ENCODE measurements around the gene TIGD1.
"Not testable (repeated sequence)": the region's sequence is repeated elsewhere in the genome, so short reads cannot be mapped to it uniquely, and the experiment has no call there.

TIGD1 gene

DNA sequence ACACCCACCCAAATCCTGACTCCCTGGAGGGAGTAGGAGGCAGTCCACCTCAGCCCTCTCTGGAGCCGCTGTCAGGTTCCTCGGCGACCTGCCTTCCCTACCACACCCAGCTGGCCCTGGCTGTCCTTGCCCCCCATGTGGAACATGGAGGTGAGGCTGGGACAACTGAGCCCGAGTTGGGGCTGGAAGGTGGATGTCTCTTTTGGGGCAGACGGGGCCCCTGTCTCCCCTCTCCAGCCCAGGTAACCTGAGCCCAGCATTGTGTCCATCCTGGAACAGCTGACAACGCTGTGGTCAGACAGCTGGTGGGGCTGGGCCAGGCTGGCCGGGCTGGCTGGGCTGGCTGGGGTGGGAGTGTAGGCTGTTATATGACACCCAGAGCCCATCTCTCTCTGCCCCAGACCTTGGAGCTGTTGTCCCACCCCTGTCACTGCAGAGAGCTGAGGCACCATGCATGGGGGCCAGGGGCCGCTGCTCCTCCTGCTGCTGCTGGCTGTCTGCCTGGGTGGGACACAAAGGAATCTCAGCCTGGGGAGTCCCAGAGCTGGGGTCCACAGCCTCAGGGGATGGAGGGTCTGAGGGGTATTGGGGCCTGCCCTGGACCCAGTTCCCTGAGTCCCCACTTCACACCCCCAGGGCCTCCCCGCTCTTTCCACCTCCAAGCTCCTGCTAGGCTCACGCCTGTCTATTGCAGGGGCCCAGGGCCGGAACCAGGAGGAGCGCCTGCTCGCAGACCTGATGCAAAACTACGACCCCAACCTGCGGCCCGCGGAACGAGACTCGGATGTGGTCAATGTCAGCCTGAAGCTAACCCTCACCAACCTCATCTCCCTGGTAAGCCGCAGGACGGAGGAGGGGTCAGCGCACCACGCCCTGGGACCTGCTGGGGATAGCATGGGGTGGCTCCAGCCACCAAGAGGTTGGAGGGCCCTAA lies 10.8 kb downstream of the TIGD1 start, which contains the start of gene CHRNG:
Gene CHRNG, plus strand, starts transcription at position 395 of the 934 bp plus-strand sequence. Its CDS starts 56 bp downstream, at position 451.
- DNase-seq (ENCODE audit: low read depth, low spot score) = no peak

DNA sequence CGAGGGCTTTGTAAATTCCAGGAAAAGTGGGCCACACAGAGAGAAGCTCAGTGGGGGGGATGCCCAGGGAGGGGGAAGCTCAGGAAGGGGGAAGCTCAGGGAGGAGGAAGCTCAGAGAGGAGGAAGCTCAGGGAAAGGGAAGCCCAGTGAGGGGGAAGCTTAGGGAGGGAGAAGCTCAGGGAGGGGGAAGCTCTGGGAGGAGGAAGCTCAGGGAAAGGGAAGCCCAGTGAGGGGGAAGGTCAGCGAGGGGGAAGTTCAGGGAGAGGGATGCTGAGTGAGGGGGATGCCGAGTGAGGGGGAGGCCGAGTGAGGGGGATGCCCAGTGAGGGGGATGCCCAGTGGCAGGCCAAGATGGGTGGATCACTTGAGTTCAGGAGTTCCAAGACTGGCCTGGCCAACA lies 11.7 kb downstream of the TIGD1 start:
- no peak for DNase-seq (ENCODE audit: low read depth, low spot score)

DNA sequence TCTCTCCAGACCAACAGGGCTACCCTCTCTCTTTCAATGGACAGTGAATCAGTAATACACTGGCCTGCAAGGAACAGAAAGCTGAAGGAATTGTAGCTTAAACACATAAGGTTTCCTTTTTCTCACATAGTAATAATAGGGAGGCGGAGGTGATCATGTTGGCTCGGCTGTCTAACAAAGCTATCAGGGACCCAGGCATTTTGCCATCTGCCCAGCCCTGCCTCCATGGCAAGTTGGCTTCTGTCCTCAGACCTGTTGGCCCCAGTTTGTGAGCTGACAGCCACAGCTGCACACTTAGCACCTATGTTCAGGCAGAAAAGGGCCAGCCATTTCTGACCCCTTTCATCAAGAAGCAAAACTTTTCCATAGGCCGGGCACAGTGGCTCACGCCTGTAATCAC lies 12.9 kb downstream of the TIGD1 start:
- DNase-seq (ENCODE audit: low read depth, low spot score) = no peak

DNA sequence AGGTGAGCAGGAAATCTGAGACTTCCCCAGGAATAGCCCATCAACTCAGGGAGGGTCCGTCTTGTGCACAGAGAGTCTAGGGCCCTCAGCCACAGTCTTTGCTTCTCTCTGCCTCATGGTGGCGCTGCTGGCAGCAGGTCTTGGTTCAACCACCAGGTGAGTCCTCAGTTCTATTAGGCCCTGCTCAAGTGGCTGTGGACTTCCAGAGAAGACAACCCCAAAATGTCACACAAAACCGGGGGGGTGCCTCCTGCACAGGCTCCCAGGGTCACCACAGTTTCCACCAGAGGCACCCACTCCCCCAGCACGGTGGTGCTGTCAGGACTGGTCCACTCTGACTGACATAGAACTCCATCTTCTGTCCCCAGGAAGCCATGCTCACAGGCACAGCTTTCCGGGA lies 13.3 kb downstream of the TIGD1 start:
- no peak for DNase-seq (ENCODE audit: low read depth, low spot score)

DNA sequence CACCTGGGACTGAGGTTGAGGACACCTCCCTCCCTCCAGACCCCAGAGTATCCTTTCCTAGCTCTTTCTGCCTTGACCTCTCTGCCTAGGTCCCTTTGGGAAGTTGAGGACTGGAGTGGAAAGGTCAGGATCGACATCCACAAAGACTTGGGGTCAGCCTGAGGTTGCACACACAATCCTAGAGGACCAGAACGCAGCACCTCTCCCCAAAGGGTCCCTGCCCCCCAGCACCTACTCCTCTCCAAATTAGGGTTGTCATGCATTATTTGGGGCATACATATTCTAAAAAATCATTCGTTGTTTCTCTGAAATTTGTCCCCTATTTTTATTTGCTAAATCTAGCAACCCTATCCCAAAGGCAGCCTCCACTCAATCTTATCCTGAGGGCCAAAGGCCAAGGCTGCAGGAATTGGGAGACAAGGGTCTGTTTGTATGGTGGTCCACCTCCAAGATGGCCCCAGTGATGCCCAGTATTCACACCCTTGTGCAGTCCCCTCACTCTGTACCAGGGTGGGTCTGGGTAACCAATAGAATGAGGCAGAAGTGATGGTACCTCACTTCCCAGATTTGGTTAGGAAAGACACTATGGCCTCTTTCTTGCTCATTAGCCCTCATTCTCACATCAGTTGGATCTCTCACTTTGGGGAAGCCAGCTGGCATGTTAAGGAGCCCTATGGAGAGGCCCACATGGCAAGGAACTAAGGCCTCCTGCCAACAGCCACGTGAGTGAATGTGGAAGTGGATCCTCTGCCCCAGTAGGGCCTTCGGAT lies 14.4 kb downstream of the TIGD1 start:
- DNase-seq (ENCODE audit: low read depth, low spot score) = no peak

DNA sequence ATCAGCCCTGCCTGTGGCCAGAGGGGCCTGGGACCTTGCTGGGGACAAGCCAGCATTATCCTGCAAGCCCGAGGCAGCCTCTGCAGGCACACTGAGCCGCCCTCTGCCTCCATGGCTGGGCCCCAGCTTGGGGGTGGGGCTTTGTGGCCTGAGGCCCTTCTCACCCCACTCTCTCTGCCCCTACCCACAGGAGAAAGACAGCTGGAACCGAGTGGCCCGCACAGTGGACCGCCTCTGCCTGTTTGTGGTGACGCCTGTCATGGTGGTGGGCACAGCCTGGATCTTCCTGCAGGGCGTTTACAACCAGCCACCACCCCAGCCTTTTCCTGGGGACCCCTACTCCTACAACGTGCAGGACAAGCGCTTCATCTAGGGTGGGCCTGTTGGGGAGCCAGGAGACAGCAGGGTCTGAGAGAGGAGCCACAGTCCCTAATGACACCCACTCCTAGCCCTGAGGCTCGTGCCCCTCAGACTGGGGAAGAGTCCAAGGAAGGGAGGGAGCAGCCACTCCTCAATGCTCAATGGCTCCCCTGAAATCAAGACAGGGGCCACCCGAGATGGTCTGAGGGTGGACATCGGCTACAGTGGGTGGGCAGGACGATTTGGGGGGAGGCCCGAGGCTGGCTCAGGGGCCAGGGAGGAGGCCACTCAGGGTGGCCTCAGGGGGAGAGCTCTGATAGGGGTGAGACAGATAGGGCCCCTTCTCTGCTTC lies 15.3 kb downstream of the TIGD1 start:
- DNase-seq (ENCODE audit: low read depth, low spot score) = no peak

DNA sequence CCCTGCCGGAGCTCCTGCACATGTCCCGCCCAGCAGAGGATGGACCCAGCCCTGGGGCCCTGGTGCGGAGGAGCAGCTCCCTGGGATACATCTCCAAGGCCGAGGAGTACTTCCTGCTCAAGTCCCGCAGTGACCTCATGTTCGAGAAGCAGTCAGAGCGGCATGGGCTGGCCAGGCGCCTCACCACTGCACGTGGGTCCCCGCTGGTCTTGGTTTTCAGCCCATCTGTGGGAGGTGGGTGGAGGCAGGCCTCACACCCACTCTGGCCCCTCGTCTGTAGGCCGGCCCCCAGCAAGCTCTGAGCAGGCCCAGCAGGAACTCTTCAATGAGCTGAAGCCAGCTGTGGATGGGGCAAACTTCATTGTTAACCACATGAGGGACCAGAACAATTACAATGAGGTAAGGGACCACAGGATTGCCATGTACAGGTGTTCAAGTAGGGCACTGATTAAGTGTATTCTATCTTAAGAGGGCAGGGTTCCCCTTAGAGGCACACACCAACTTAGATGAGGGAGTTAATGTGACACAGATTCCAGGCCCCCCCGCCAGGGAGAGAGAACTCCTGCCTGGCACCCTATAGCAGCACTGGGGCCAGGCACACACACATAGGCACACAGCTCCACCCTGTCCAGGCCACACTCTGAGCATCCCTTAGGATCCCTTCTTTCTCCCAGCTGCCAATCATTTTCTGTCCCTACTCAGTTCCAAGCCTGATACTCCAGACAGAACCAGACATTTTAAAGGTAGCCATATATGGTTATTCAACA lies 16.2 kb downstream of the TIGD1 start:
- DNase-seq (ENCODE audit: low read depth, low spot score) = peak; percentile 44

DNA sequence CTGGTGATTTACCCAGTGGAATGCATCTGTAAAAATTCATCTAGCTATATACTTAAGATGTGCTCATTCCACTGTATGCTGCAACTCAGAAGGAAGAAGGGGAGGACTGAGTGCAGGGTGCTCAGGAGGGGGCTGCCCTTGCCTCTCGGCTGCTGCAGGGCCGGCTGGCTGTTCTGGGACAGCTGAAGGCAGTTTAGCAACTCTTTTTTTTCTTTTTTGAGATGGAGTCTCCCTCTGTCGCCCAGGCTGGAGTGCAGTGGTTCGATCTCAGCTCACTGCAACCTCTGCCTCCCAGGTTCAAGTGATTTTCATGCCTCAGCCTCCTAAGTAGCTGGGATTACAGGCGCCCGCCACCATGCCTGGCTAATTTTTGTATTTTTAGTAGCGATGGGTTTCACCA lies 17.5 kb downstream of the TIGD1 start:
- not testable (repeated sequence) for DNase-seq (ENCODE audit: low read depth, low spot score)

DNA sequence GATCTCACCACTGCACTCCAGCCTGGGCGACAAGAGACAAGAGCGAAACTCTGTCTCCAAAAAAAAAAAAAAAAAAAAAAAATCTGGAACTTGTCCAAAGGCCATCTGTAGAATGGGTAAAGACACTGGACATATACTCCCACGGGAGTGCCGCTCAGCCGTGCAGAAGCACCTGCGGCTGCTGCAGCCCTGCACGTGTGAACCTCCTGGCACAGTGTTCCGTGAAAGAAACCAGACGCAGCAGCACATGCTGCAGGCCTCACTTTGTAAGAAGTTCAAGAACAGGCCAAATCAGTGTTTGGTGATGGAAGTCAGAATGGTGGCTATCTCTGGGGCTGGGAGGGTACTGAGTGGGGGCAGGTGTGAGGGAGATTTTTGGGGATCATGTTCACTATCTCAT lies 17.9 kb downstream of the TIGD1 start:
- DNase-seq (ENCODE audit: low read depth, low spot score) = no peak

DNA sequence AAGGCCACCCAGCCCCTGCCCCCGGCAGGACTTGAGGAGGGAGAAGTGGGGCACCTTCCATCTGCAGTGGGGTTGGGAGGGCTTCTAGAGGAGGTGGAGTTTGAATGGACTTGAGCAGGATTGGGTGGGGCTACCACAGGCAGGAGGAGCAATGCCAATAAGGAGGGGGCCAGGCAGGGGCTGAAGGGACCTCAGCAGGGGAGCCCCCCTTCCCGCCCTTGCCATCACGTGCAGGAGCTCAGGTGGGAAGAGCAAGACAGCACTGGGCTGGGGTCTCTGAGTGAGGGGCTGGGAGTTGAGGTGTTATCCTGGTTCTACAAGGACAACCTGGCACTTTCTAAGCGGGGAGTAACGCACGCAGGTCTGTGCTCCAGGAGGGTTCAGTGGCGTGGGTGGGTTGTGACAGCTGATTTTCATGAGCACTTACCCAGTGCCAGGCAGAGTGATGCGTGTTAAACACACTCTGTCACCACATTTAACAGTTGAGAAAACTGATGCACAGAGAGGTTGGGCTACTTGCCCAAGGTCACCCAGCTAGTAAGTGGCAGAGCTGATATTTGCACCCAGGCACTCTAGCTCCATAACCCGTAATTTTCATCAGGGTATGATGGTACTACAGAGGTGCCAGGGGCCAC lies 19.6 kb downstream of the TIGD1 start:
- DNase-seq (ENCODE audit: low read depth, low spot score) = no peak

DNA sequence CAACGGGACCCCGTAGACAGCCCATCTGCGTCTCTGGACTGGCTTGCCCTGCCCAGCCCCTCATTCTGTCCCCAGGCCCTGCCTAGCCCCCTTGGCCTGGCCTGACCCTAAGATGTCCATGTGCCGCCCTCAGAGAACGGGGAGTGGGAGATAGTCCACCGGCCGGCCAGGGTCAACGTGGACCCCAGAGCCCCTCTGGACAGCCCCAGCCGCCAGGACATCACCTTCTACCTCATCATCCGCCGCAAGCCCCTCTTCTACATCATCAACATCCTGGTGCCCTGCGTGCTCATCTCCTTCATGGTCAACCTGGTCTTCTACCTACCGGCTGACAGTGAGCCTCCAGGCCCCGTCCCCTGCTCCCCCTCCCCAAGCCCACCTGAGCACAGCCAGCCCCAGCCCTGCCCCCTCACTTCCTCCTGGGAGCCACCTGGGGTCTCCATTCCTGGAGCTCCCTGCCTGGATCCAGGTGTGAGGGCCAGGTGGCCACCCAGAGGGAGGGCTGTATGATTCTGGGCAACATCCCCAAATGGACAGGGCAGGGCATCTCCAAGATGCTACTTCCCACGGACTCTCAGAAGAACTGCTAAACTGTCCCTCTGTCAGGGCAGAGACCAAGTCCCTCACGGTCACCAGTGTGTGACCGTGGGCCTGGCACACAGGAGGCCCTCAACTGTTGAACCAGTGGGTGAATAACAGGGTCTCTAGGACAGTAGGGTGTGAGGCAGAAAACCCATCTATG lies 20.4 kb downstream of the TIGD1 start:
- DNase-seq (ENCODE audit: low read depth, low spot score) = no peak

DNA sequence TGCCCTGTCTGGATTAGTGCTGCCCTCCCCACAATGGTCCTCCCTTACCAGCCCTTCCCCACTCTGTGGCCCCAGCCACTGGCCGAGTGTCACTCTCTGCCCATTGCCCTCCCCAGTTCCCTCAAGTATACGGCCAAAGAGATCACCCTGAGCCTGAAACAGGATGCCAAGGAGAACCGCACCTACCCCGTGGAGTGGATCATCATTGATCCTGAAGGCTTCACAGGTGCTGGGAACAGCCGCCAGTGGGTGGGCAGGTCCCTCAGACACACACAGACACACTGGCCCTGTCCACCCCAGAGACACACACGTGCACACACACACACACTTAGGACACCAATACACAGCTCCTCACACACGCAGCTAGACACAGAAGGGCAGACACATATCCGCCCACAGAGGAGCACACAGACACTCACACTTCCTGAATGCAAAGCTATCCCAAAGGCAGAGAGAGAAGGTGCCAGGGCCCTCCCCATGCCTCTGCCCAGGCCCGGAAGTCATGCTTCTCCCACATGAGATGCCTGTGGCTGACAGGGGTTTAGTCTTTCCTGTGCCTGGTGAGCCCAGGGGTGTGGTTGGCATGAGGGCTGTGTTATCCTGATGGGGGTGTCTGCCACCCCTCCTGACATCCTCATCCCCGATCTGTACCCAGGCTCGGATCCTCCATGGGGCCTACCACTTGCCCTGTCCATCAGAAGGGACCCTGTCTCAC lies 21.5 kb downstream of the TIGD1 start:
- no peak for DNase-seq (ENCODE audit: low read depth, low spot score)

DNA sequence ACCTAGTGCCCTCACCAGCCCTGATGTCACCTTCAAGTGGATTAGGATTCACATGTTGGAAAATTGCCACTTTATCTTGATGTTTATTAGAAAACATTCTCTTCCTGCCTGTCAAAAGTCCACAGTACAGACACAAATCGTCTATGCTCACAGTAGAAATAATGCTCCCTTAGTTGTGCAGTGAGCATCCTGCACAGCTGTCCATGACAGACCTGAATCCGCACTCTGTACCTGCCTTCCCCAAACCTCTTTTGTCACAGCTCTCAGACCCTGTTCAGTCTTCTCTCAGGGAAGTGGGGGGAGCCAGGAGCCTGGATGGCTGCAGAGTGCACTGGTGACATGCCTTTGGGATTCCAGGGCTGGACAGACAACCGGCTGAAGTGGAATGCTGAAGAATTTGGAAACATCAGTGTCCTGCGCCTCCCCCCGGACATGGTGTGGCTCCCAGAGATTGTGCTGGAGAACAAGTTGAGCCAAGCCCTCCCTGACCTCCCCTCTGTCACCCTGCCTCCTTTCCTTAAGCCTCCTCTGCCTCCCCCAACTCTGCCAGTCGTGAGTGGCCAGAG lies 22.4 kb downstream of the TIGD1 start:
- no peak for DNase-seq (ENCODE audit: low read depth, low spot score)

DNA sequence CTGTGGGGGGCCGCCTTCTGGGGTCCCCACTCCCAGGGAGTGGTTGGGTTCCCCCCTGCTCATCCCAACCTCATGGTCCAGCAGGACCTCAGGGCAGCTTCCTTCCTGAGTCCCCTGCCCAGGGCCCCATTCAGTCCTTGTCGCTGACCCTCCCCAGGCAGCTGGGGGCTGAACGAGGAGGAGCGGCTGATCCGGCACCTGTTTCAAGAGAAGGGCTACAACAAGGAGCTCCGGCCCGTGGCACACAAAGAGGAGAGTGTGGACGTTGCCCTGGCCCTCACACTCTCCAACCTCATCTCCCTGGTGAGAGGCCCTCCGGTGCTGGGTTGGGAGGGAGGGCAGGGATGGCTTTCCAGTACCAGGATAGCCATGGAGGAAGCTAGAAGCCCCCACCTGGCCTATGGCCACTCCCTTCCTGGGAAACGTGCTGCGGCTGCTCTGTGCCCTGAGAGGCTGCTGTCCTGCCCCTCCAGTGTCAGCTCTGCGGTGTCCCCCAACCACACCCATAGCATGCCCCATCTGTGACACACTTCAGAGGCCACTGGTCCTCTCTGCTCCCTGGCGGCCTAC lies 23.9 kb downstream of the TIGD1 start:
- DNase-seq (ENCODE audit: low read depth, low spot score) = no peak

DNA sequence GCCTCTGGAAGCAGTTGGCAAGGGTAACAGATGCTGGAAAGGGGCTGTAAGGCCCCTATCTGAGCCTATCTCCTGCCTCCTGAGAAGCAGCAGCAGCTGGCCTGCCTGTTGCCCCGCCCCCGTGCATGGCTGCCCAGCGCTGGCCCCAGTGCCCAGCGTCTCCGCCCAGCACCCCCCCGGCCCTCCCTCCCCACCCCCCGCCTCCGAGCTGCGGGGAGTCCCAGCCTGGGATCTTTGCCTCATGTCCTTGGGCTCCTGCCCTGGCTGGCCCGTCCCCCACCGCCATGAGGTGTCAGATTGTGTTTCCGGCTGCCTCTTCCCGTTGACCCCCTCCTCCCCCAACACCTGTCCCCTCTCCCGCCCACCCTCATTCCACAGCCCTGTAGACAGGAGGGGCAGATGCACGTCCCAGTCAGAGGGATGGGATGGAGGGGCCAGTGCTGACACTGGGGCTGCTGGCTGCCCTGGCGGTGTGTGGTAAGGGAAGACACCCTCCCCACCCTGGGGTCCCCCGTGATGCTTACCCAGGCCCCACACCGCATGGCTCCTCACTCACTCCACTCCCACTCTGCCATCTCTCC lies 24.5 kb downstream of the TIGD1 start, which contains the start of gene CHRND:
Gene CHRND, plus strand, starts transcription at position 370 of the 581 bp plus-strand sequence. Its CDS starts 56 bp downstream, at position 426.
- no peak for DNase-seq (ENCODE audit: low read depth, low spot score)

DNA sequence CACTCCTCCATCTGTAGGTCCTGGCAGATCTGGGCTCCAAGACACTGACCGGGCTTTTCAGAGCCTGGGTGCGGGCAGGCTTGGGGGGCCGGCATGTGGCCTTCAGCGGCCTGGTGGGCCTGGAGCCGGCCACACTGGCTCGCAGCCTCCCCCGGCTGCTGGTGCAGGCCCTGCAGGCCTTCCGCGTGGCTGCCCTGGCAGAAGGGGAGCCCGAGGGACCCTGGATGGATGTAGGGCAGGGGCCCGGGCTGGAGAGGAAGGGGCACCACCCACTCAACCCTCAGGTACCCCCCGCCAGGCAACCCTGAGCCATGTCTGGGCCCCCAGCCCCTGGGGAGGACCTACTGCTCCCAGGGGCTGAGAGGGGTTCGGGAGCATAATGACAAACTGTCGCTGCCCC lies 25.2 kb downstream of the TIGD1 start:
- no peak for DNase-seq (ENCODE audit: low read depth, low spot score)

DNA sequence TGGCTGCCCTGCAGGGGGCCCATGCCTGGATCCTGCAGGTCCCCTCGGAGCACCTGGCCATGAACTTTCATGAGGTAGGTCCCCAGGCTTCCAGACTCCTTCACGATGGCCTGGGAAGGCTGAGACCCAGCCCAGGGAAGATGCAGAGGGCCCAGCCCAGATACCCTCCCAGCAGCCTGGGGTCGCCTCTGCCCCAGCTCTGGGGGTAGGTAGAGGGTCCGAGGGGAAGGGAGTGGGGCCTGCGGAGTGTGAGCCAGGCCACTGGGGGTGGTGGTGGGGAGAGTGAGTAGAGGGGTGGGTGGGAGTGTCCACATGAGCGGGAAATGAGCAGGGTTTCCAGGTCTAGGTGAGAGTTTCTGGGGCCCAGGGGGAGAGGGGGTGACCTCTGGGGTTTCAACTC lies 25.6 kb downstream of the TIGD1 start:
- DNase-seq (ENCODE audit: low read depth, low spot score) = no peak

Data from brain pericyte (primary cell).